Activated CD4-positive, alpha-beta memory T cell treated with anti-CD3 and anti-CD28 coated beads, Interleukin-2, amount 10 ng/mL, durations not matched to agents 7 days and 5 days (primary cell): ENCODE results near the gene HMCN2. TPM values are rescaled to one million over a fixed set of nuclear protein-coding genes. Genes with fewer than 3 reads are reported as not detected.
A peak's percentile ranks its signal among the peaks of the same experiment; 100 is the strongest.

ENCODE experiments used
- CTCF ChIA-PET: fragments of 350-600 bp; sonication (Branson Sonifier 250); formaldehyde crosslinking; loops from one replicate; lab custom pipeline; 2021; ENCODE audit warnings: antibody characterized with exemption, inconsistent platforms; lab: Charles Lee
- POLR2A ChIA-PET: fragments of 350-600 bp; sonication (Branson Sonifier 250); formaldehyde crosslinking; loops from one replicate; lab custom pipeline; 2021; ENCODE audit warnings: antibody characterized with exemption; lab: Charles Lee
- DNase-seq: peaks from one replicate; pipeline ENCODE4 v3.0.0-alpha.2; 2020
- H3K27ac Mint-ChIP-seq: one replicate; pipeline ENCODE4 v1.8.0; 2021; ENCODE audit warnings: mild to moderate bottlenecking, mixed read lengths
- H3K27me3 Mint-ChIP-seq: one replicate; pipeline ENCODE4 v1.8.0; 2021; ENCODE audit warnings: mixed read lengths
- H3K36me3 Mint-ChIP-seq: one replicate; pipeline ENCODE4 v1.8.0; 2021; ENCODE audit warnings: low read depth, mixed read lengths
- H3K4me1 Mint-ChIP-seq: one replicate; pipeline ENCODE4 v1.8.0; 2021; ENCODE audit warnings: mixed read lengths
- H3K4me3 Mint-ChIP-seq: one replicate; pipeline ENCODE4 v1.8.0; 2021; ENCODE audit warnings: mild to moderate bottlenecking, mixed read lengths
- H3K9me3 Mint-ChIP-seq: one replicate; pipeline ENCODE4 v1.8.0; 2021; ENCODE audit warnings: mixed read lengths
- total RNA-seq, 2 experiments: library from RNA; stranded (reverse); gene quantifications; one replicate each; pipeline ENCODE4 v1.2.3, GENCODE V29; 2021

Gene HMCN2
- total RNA-seq, 2 experiments from 2014 or later, result not detected

DNA sequence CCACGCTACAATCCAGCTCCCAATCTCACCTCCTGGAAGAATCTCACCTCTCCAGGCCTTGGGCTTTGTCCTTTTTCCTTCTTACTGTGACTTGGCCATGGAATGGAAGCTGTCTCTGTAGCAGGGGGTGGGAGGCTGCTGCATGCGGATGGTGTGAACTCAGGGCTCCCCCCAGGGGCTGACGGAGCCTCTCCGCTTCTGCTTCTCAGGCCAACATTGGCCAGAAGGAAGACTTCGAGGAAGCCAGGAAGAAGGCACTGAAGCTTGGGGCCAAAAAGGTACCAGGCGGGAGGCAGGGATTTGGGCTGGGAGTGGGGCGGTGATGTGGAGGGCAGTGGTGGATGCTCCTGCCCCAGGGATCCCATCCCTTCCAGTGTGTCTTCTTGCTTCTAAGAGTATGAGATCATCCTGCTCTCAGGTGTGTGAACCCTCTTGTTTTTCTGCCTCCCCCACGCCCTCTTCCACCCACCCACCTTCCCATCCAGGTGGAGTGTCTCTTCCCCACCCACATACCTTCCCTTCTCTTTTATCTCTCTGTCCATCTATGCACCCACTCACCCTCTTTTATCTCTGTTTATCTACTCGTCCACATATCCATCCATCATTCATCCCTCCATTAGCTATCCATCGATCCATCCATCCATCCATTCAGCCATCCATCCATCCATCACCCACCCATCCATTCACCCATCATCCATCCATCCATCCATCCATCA, 188.7 kb downstream of the HMCN2 start:
- Mint-ChIP-seq H3K4me1 (peaks cover 6% of the 10 kb centered on the region), H3K36me3 (no peaks in the 10 kb centered on the region), H3K9me3 (no peaks in the 10 kb centered on the region), H3K27me3 (peaks cover 5% of the 10 kb centered on the region), H3K27ac (no peak overlapping the region), H3K4me3 (no peak overlapping the region)
- DNase-seq, result no peak
- ChIA-PET POLR2A (interaction anchor here (0.7 kb wide), 1 partner anchor 40 kb away, joined by 3 read pairs; no protein-coding TSS in a partner anchor), CTCF (interaction anchor here (1.3 kb wide), 1 partner anchor 228 kb away, joined by 4 read pairs; no protein-coding TSS in a partner anchor)

DNA sequence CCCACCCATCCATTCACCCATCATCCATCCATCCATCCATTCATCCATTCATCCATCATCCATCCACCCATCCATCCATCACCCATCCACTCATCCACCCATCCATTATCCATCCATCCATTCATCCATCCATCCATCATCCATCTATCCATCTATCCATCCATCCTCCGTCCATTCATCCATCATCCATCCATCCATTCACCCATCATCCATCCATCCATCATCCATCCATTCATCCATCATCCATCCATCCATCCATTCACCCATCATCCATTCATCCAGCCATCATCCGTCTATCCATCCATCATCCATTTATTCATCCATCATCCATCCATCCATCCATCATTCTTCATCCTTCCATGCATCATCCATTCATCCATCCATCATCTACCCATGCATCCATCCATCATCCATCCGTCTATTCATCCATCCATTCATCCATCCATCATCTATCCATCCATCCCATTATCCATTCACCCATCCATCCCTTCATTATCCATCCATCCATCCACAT, 189.3 kb downstream of the HMCN2 start:
- no peak for DNase-seq
- Mint-ChIP-seq H3K27me3 (peaks cover 5% of the 10 kb centered on the region), H3K4me3 (no peak overlapping the region), H3K9me3 (no peaks in the 10 kb centered on the region), H3K4me1 (peaks cover 5% of the 10 kb centered on the region), H3K36me3 (no peaks in the 10 kb centered on the region), H3K27ac (no peak overlapping the region)
- CTCF ChIA-PET, result no interaction called here
- POLR2A ChIA-PET, result no interaction called here

DNA sequence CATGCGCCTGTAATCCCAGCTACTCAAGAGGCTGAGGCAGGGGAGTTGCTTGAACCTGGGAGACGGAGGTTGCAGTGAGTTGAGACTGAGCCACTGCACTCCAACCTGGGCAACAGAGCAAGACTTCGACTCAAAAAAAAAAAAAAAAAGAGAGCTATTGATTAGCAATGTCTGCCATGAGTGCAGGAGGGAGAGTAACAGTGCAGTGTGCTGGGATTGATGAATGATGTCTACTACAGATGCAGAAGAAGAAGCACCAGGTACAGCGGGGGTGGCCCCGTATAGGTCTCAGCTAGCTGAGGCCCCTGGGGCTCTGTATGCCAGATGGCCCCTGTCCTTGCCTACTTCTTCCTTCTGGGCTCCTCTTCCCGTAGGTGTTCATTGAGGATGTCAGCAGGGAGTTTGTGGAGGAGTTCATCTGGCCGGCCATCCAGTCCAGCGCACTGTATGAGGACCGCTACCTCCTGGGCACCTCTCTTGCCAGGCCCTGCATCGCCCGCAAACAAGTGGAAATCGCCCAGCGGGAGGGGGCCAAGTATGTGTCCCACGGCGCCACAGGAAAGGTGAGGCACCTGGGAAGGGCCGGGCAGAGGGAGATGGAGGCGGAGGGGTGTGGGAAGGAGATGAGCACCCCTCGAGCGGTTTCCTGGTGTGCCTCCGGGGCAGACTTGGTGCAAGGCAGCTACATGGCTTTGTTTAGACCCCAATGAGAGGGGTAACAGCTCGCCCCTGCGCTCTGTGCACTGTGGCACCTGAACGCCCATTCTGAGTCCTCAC, 192.7 kb downstream of the HMCN2 start:
- Mint-ChIP-seq H3K4me3 (no peak overlapping the region), H3K27ac (no peak overlapping the region), H3K9me3 (no peaks in the 10 kb centered on the region), H3K27me3 (peaks cover 2% of the 10 kb centered on the region), H3K4me1 (no peaks in the 10 kb centered on the region), H3K36me3 (no peaks in the 10 kb centered on the region)
- CTCF ChIA-PET, result interaction anchor here (0.6 to 1.1 kb wide), 3 partner anchors 224 to 747 kb away, joined by 3 to 4 read pairs (median 4); no protein-coding TSS in a partner anchor
- POLR2A ChIA-PET, result no interaction called here
- DNase-seq, result no peak

DNA sequence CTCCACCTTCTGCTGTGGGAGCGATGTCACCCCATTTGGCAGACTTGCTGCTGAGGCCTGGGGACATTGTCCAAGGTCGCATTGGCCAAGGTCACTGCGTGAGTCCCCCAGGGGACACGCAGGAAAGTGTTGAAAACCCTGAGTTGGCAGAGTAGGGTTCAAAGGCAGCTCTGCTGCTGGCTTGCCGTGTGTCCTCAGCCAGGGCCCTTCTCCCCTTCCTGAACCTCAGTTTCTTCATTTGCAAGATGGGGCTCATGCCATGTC, 193.2 kb downstream of the HMCN2 start:
- CTCF ChIA-PET, result no interaction called here
- Mint-ChIP-seq H3K9me3 (no peaks in the 10 kb centered on the region), H3K4me1 (no peaks in the 10 kb centered on the region), H3K36me3 (no peaks in the 10 kb centered on the region), H3K4me3 (no peak overlapping the region), H3K27ac (no peak overlapping the region), H3K27me3 (peaks cover 2% of the 10 kb centered on the region)
- no peak for DNase-seq
- POLR2A ChIA-PET, result no interaction called here

DNA sequence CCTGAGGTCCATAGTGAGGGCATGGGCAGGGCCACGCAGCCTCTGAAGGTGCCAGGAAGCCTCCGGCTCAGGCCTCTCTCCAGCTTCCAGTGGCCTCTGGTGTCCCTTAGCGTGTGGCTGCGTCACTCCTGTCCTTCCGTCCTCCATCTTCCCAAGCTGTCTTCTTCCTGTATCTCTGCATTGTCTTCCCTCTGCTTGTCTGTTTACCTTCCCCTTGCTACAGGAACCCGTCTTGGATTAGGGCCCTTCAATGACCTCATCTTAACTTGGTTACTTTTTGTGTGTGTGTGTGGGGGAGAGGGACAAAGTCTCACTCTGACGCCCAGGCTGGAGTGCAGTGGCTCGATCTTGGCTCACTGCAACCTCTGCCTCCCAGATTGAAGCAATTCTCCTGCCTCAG, 193.6 kb downstream of the HMCN2 start:
- no peak for DNase-seq
- Mint-ChIP-seq H3K4me1 (no peaks in the 10 kb centered on the region), H3K36me3 (no peaks in the 10 kb centered on the region), H3K27ac (no peak overlapping the region), H3K4me3 (no peak overlapping the region), H3K27me3 (peaks cover 2% of the 10 kb centered on the region), H3K9me3 (no peaks in the 10 kb centered on the region)
- CTCF ChIA-PET, result no interaction called here
- POLR2A ChIA-PET, result interaction anchor here (1.4 kb wide), 1 partner anchor 223 kb away, joined by 3 read pairs; no protein-coding TSS in a partner anchor

DNA sequence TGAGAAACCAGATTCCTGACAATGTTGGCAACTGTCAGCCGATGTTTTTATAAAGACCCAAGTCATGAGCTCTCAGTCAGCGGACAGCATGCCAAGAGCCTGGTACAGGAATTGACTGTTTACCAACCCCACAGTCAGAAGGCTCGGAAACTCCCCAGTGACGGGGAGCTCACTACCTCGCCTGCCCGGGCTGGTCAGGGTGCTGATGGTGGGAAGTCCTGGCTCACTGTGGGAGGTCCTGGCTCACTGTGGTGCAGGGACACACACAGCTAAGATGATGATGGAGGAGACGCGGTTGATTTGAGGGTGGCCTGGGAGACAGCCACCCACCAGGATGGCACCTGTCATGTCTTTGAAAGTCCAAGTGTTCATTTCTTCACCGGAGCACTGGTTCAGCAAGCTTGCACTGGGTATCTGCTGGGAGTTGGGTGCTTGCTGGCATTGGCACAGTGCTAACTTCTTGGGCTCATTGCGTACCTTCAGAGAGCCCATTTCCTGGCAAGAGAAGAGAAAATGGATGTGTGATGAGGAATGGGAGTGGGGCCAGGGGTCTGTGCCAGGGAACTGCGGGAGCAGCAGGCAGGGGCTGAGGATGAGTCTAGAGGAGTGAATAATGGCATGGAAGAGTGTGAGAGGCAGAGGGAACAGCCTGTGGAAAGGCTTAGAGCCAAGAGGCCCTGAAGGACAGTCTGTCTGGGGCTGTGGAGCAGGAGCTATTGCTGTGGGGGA, 194.5 kb downstream of the HMCN2 start:
- H3K27ac Mint-ChIP-seq, result no peak overlapping the region
- no peak overlapping the region for H3K4me3 Mint-ChIP-seq
- H3K9me3 Mint-ChIP-seq, result no peaks in the 10 kb centered on the region
- no peaks in the 10 kb centered on the region for H3K36me3 Mint-ChIP-seq
- no peaks in the 10 kb centered on the region for H3K4me1 Mint-ChIP-seq
- ChIA-PET POLR2A (interaction anchor here (1.4 kb wide), 1 partner anchor 222 kb away, joined by 3 read pairs; no protein-coding TSS in a partner anchor), CTCF (interaction anchor here (0.6 to 2.1 kb wide), 7 partner anchors 80 to 336 kb away, joined by 3 to 11 read pairs (median 3); partner anchors contain the start of gene EXOSC2)
- no peak for DNase-seq
- peaks cover 2% of the 10 kb centered on the region for H3K27me3 Mint-ChIP-seq

DNA sequence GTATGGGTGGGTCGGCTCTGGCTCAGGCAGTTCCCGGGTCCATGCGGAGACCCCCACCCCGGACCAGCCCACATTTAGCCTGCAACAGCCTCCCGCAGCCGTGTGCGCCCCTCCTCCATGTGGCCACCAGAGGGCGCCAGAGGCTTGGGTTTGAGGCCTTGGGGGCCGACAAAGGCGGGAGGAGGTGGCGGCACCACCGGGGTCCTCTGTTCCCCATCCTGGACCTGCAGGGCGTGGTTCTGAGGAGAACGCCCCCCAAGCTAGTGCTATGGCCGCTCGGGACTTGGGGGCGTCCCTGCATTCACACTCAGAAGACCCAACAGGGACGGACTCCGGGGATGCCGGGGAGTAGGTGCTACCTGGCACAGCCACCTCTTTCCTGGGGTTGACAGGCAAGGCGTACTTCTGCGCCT, 195.7 kb downstream of the HMCN2 start:
- no peaks in the 10 kb centered on the region for H3K9me3 Mint-ChIP-seq

DNA sequence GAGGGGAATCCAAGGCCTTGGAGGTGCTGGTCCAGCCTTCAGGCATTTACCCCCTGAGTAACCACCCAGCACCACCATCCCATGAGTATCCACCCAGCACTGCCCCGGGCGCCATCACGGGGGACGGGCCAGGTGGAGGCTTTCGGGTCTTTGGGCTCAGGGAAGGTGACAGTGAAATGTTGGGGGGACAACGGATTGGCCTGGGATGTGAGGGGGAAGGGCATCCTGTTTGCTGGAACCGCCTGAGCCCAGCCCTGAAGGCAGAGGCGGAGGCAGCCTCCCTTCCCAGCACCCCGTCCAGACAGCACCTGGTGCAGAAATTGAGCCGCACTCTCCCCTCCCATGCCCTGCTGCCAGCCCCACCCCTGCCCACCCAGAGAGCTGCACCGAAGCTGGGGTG, 196.2 kb downstream of the HMCN2 start:
- DNase-seq, result no peak
- Mint-ChIP-seq H3K4me3 (no peak overlapping the region), H3K4me1 (no peaks in the 10 kb centered on the region), H3K27me3 (peaks cover 7% of the 10 kb centered on the region), H3K9me3 (no peaks in the 10 kb centered on the region), H3K36me3 (no peaks in the 10 kb centered on the region), H3K27ac (no peak overlapping the region)
- ChIA-PET POLR2A (no interaction called here), CTCF (interaction anchor here (2.1 kb wide), 1 partner anchor 222 kb away, joined by 10 read pairs; no protein-coding TSS in a partner anchor)

More for the DNA sequence above, 195.7 kb downstream of the HMCN2 start:
- Mint-ChIP-seq H3K27me3 (peaks cover 2% of the 10 kb centered on the region), H3K4me1 (no peaks in the 10 kb centered on the region), H3K36me3 (no peaks in the 10 kb centered on the region), H3K27ac (no peak overlapping the region), H3K4me3 (no peak overlapping the region)
- CTCF ChIA-PET, result interaction anchor here (1.0 to 2.1 kb wide), 3 partner anchors 79 to 223 kb away, joined by 3 to 11 read pairs (median 10); no protein-coding TSS in a partner anchor
- DNase-seq, result peak; percentile 68
- POLR2A ChIA-PET, result interaction anchor here (0.6 kb wide), 1 partner anchor 214 kb away, joined by 3 read pairs; no protein-coding TSS in a partner anchor

DNA sequence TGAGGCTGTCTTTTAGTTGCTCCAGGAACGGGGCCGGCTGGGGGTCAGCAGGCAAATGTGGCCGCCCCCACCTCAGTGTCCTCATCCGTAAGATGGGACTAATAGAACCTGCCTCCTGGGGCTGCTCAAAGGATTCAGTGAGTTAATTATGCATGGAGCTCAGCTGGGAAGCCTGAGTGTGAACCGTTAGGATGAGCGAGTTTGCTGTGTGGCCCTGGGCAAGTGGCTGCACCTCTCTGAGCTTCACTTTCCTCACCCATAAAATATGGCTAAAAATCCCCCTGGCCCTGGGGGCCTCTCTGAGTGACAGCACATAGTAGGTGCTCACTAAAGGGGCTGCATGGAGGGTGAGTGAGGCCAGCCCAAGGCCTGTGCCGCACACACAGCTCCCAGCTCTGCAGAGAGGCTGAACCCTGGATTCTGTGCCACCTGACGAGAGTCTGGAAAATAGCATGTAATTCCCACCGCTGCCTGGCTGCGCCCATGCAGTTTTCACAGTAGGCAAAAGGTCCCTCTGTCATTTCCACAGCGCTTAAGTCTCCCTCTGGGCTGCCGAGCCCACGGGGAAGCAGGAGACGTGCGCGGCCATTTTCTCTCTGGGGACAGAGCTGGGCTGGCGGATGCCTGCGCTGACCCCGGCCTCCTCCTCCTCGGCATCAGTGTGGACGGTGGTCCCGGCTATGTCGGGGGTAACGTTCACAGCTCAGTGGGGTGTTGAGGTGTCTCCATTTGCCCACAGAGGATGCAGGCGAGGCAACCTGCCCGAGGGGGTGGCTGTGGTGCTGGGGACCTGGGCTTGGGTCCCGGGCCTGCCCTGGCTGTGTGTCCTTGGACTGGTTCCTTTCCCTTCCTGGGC, 197.4 kb downstream of the HMCN2 start:
- ChIA-PET POLR2A (no interaction called here), CTCF (interaction anchor here (0.9 to 4.0 kb wide), 3 partner anchors 14 to 219 kb away, joined by 3 to 26 read pairs (median 3); no protein-coding TSS in a partner anchor)
- DNase-seq, result no peak
- Mint-ChIP-seq H3K27ac (no peak overlapping the region), H3K36me3 (no peaks in the 10 kb centered on the region), H3K4me1 (no peaks in the 10 kb centered on the region), H3K4me3 (no peak overlapping the region), H3K9me3 (no peaks in the 10 kb centered on the region), H3K27me3 (peaks cover 19% of the 10 kb centered on the region)

DNA sequence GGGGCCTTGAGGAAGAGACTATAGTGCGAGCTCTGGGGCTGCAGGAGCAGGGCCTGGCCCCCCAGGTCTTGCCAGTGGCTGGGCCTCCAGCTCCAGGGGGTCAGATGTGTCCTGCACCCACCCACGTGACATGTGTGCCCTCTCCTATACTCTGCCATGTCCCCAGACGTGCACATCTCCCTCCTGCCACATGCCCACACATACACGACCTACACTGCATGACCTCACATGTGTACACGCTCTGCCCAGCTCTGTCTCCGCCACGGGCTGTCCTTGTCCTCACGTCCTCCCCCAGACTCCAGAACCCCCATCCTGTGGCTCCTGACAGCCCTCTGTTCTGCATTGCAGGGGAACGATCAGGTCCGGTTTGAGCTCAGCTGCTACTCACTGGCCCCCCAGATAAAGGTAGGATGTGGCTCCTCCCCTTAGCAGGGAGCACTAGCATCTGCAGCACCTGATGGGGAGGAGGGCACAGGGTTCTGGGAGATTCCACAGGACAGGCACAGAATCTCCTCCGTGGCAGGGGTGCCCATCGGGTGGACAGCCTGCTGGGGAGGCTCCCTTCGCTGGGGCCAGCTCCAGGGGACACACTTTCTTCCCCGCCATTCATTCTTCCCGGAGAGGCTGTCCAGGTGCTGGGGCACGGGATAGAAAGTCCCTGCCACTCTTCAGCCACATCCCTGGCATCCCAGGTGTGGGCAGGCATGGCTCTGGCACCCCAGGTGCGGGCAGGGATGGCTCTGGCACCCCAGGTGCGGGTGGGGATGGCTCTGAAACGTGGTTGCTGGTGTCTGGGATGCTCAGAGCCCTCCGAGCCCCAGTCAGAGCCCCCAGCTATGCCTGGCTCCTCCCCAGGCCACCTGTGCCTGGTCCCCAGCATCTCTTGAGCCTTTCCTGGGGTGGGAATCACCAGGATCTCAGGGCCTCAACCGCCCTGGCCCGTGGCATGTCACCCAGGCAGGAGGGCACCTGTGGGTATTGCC, 198.5 kb downstream of the HMCN2 start:
- H3K27me3 Mint-ChIP-seq, result peaks cover 27% of the 10 kb centered on the region
- POLR2A ChIA-PET, result no interaction called here
- no peaks in the 10 kb centered on the region for H3K36me3 Mint-ChIP-seq
- H3K4me1 Mint-ChIP-seq, result no peaks in the 10 kb centered on the region
- no peak overlapping the region for H3K4me3 Mint-ChIP-seq
- CTCF ChIA-PET, result interaction anchor here (1.2 to 4.0 kb wide), 2 partner anchors 15 to 218 kb away, joined by 3 to 26 read pairs; no protein-coding TSS in a partner anchor
- no peak for DNase-seq
- H3K27ac Mint-ChIP-seq, result no peak overlapping the region
- H3K9me3 Mint-ChIP-seq, result no peaks in the 10 kb centered on the region
